Neural cell (in vitro differentiated cells): ENCODE measurements around the gene GLIS2. TPM values are rescaled to one million over a fixed set of nuclear protein-coding genes. Genes with fewer than 3 reads are reported as not detected.

ENCODE experiments used
- H2AFZ ChIP-seq: fragments of 200-600, 300-800 bp; sonication (generic), shearing (Covaris generic); 2 replicates; pipeline ENCODE4 v1.6.0; 2014; ENCODE audit warnings: low read depth, mild to moderate bottlenecking, antibody characterized with exemption, low read length, moderate library complexity
- H3F3A ChIP-seq: fragments of 200-600 bp; shearing (Covaris generic); 2 replicates; pipeline ENCODE4 v1.6.1; 2016; ENCODE audit warnings: mild to moderate bottlenecking, moderate library complexity, mixed read lengths, antibody characterized with exemption, low read length; ENCODE audit not compliant: insufficient read depth, poor library complexity, severe bottlenecking
- H3K27ac ChIP-seq: fragments of 200-600, 300-800 bp; sonication (generic), shearing (Covaris generic); 2 replicates; pipeline ENCODE4 v1.5.1; 2014; ENCODE audit warnings: mild to moderate bottlenecking, low read length, moderate library complexity
- H3K27me3 ChIP-seq: fragments of 300-800, 200-600 bp; sonication (generic), shearing (Covaris generic); 2 replicates; pipeline ENCODE4 v1.6.0; 2014; ENCODE audit warnings: mild to moderate bottlenecking, low read depth, low read length, moderate library complexity; ENCODE audit not compliant: insufficient read depth
- H3K36me3 ChIP-seq: fragments of 300-800, 200-600 bp; sonication (generic), shearing (Covaris generic); 2 replicates; pipeline ENCODE4 v1.5.1; 2014; ENCODE audit warnings: mild to moderate bottlenecking, antibody characterized with exemption, low read length, moderate library complexity; ENCODE audit not compliant: insufficient read depth
- H3K4me2 ChIP-seq: fragments of 300-800, 200-600 bp; sonication (generic), shearing (Covaris generic); 2 replicates; pipeline ENCODE4 v1.6.0; 2014; ENCODE audit warnings: mild to moderate bottlenecking, low read length
- H3K4me3 ChIP-seq: fragments of 300-800, 200-600 bp; sonication (generic), shearing (Covaris generic); 2 replicates; pipeline ENCODE4 v1.5.1; 2014; ENCODE audit warnings: mild to moderate bottlenecking, low read length, moderate library complexity
- H3K79me2 ChIP-seq: fragments of 200-600 bp; shearing (Covaris generic); replicated peaks from 2 replicates; pipeline ENCODE4 v1.6.0; 2014; ENCODE audit warnings: mild to moderate bottlenecking, low read length, moderate library complexity; ENCODE audit not compliant: insufficient read depth
- H3K9ac ChIP-seq: fragments of 300-800, 200-600 bp; sonication (generic), shearing (Covaris generic); 2 replicates; pipeline ENCODE4 v1.6.1; 2016; ENCODE audit warnings: mild to moderate bottlenecking, low read length, mixed read lengths
- H3K9me2 ChIP-seq: fragments of 200-600 bp; shearing (Covaris generic); 2 replicates; pipeline ENCODE4 v1.6.1; 2016; ENCODE audit warnings: mild to moderate bottlenecking, low read length, mixed read lengths; ENCODE audit not compliant: insufficient read depth
- H3K9me3 ChIP-seq: fragments of 200-600, 300-800 bp; sonication (generic), shearing (Covaris generic); 2 replicates; pipeline ENCODE4 v1.6.1; 2016; ENCODE audit warnings: mild to moderate bottlenecking, mixed run types, low read length, moderate library complexity, mixed read lengths
- H4K20me1 ChIP-seq: fragments of 200-600 bp; shearing (Covaris generic); 2 replicates; pipeline ENCODE4 v1.6.1; 2016; ENCODE audit warnings: mild to moderate bottlenecking, mixed run types; ENCODE audit not compliant: insufficient read depth
- CTCF ChIP-seq: fragments of 450-650 bp; IDR thresholded peaks from 2 replicates; pipeline ENCODE4 v1.5.1; 2014; ENCODE audit warnings: antibody characterized with exemption, mild to moderate bottlenecking, moderate library complexity; ENCODE audit not compliant: poor library complexity, severe bottlenecking
- EP300 ChIP-seq: fragments of 450-650 bp; conservative IDR thresholded peaks from 2 replicates; pipeline ENCODE4 v1.6.1; 2014; ENCODE audit warnings: antibody characterized with exemption, mild to moderate bottlenecking, moderate library complexity; ENCODE audit not compliant: poor library complexity, severe bottlenecking
- EZH2 ChIP-seq: fragments of 200-600, 300-800 bp; shearing (Covaris generic), sonication (generic); IDR thresholded peaks from 2 replicates; pipeline ENCODE4 v1.6.1; 2014; ENCODE audit warnings: antibody characterized with exemption, low read length, borderline replicate concordance, mild to moderate bottlenecking; ENCODE audit not compliant: insufficient read depth, poor library complexity, severe bottlenecking
- MXI1 ChIP-seq: fragments of 450-650 bp; conservative IDR thresholded peaks from 2 replicates; pipeline ENCODE4 v1.6.1; 2014; ENCODE audit warnings: antibody characterized with exemption, mild to moderate bottlenecking; ENCODE audit not compliant: poor library complexity, severe bottlenecking
- POLR2AphosphoS5 ChIP-seq: IDR thresholded peaks from 2 replicates; pipeline ENCODE4 v1.6.1; 2012
- RAD21 ChIP-seq: fragments of 450-650 bp; conservative IDR thresholded peaks from 2 replicates; pipeline ENCODE4 v1.6.1; 2014; ENCODE audit warnings: antibody characterized with exemption, mild to moderate bottlenecking, moderate library complexity
- REST ChIP-seq: IDR thresholded peaks from 2 replicates; pipeline ENCODE4 v1.6.1; 2012; ENCODE audit warnings: borderline replicate concordance
- SMC3 ChIP-seq: fragments of 450-650 bp; conservative IDR thresholded peaks from 2 replicates; pipeline ENCODE4 v1.6.1; 2014; ENCODE audit warnings: antibody characterized with exemption, mild to moderate bottlenecking, moderate library complexity; ENCODE audit not compliant: poor library complexity
- TAF1 ChIP-seq: IDR thresholded peaks from 2 replicates; pipeline ENCODE4 v1.6.1; 2012; ENCODE audit warnings: low read depth
- polyA plus RNA-seq: library from polyadenylated mRNA; depleted of rRNA; stranded (reverse); fragments of >200 nt; gene quantifications from 2 replicates; pipeline ENCODE4 v1.2.3, GENCODE V29; 2014

Gene GLIS2
- polyA plus RNA-seq, 1 donor from 2014 or later: 2.6 TPM

- no peak overlapping the region for H3K4me3 ChIP-seq
- no peaks in the 10 kb centered on the region for H3F3A ChIP-seq
- H4K20me1 ChIP-seq: no peaks in the 10 kb centered on the region
- no peak for TF ChIP-seq EP300
- no peak for TF ChIP-seq SMC3
- no peak for TF ChIP-seq MXI1
- TF ChIP-seq RAD21: no peak
- no peak for TF ChIP-seq TAF1
- no peak for TF ChIP-seq POLR2AphosphoS5
- TF ChIP-seq REST: no peak
- no peak for TF ChIP-seq CTCF
- TF ChIP-seq EZH2: no peak
- H3K79me2 ChIP-seq: peaks cover 6% of the 10 kb centered on the region
- H3K4me2 ChIP-seq: no peak overlapping the region
- no peaks in the 10 kb centered on the region for H3K9me2 ChIP-seq
- H3K9ac ChIP-seq: no peak overlapping the region
- no peaks in the 10 kb centered on the region for H3K36me3 ChIP-seq
- no peaks in the 10 kb centered on the region for H3K9me3 ChIP-seq
- H3K27me3 ChIP-seq: no peaks in the 10 kb centered on the region
- no peak overlapping the region for H2AFZ ChIP-seq
- no peak overlapping the region for H3K27ac ChIP-seq
These were observed 37.0 kb downstream of the GLIS2 start for GRCh38 chr16:4352843-4353242.

- no peak overlapping the region for H3K4me3 ChIP-seq
- no peak overlapping the region for H3K4me2 ChIP-seq
- no peak overlapping the region for H3K27ac ChIP-seq
- no peak overlapping the region for H3K9ac ChIP-seq
- no peak overlapping the region for H2AFZ ChIP-seq
- H3K9me3 ChIP-seq: no peaks in the 10 kb centered on the region
- no peaks in the 10 kb centered on the region for H3K36me3 ChIP-seq
- H4K20me1 ChIP-seq: no peaks in the 10 kb centered on the region
- H3K27me3 ChIP-seq: no peaks in the 10 kb centered on the region
- TF ChIP-seq TAF1 (no peak), EZH2 (no peak), CTCF (no peak), REST (no peak), SMC3 (no peak), RAD21 (no peak), EP300 (no peak), POLR2AphosphoS5 (no peak), MXI1 (no peak)
- no peaks in the 10 kb centered on the region for H3F3A ChIP-seq
- H3K79me2 ChIP-seq: peaks cover 6% of the 10 kb centered on the region
- H3K9me2 ChIP-seq: no peaks in the 10 kb centered on the region
These were observed 37.8 kb downstream of the GLIS2 start for GRCh38 chr16:4353675-4354074.
